Activated CD8-positive, alpha-beta T cell treated with anti-CD3 and anti-CD28 coated beads for 36 hours (primary cell): ENCODE results near the gene CAMK1D. TPM values are rescaled to one million over a fixed set of nuclear protein-coding genes. Genes with fewer than 3 reads are reported as not detected.
"Not testable (repeated sequence)": the region's sequence is repeated elsewhere in the genome, so short reads cannot be mapped to it uniquely, and the experiment has no call there.

Experiments used
- ATAC-seq: fragments of 200-7000 bp; cut with Tn5 transposase; one replicate; pipeline ENCODE4 v1.10.0; 2021; ENCODE audit warnings: mild to moderate bottlenecking, moderate library complexity
- CTCF ChIA-PET: fragments of 350-600 bp; sonication (Branson Sonifier 250); formaldehyde crosslinking; loops from one replicate; lab custom pipeline; 2021; ENCODE audit warnings: antibody characterized with exemption; lab: Charles Lee
- POLR2A ChIA-PET: fragments of 350-600 bp; sonication (Branson Sonifier 250); formaldehyde crosslinking; loops from one replicate; lab custom pipeline; 2021; ENCODE audit warnings: antibody characterized with exemption; lab: Charles Lee
- DNase-seq: peaks from one replicate; pipeline ENCODE4 v3.0.0-alpha.2; 2020
- H3K27ac Mint-ChIP-seq: one replicate; pipeline ENCODE4 v1.8.0; 2021; ENCODE audit warnings: mild to moderate bottlenecking, mixed read lengths
- H3K27me3 Mint-ChIP-seq: one replicate; pipeline ENCODE4 v1.8.0; 2021; ENCODE audit warnings: mixed read lengths
- H3K36me3 Mint-ChIP-seq: one replicate; pipeline ENCODE4 v1.8.0; 2021; ENCODE audit warnings: low read depth, mixed read lengths
- H3K4me1 Mint-ChIP-seq: one replicate; pipeline ENCODE4 v1.8.0; 2021; ENCODE audit warnings: low read depth, mixed read lengths
- H3K4me3 Mint-ChIP-seq: one replicate; pipeline ENCODE4 v1.8.0; 2021; ENCODE audit warnings: mild to moderate bottlenecking, moderate library complexity, mixed read lengths
- H3K9me3 Mint-ChIP-seq: one replicate; pipeline ENCODE4 v1.8.0; 2021; ENCODE audit warnings: mixed read lengths
- CTCF ChIP-seq: fragments of 200-600 bp; IDR thresholded peaks from one replicate; pipeline ENCODE4 v1.8.0; 2022; ENCODE audit warnings: antibody characterized with exemption, mild to moderate bottlenecking
- intact Hi-C: fragments of 100-400 bp; cut with micrococcal nuclease; formaldehyde crosslinking; loops from one replicate; pipeline ENCODE4 v1.10.0; 2022
- total RNA-seq, 2 experiments: library from RNA; stranded (reverse); gene quantifications; one replicate each; pipeline ENCODE4 v1.2.3, GENCODE V29; 2021

Gene CAMK1D
- total RNA-seq, 2 experiments from 2014 or later = 13.8 TPM

- ChIA-PET CTCF (no interaction called here), POLR2A (no interaction called here)
- Mint-ChIP-seq H3K4me1 (no peaks in the 10 kb centered on the region), H3K9me3 (no peaks in the 10 kb centered on the region), H3K4me3 (no peak overlapping the region), H3K27ac (no peak overlapping the region), H3K27me3 (no peaks in the 10 kb centered on the region), H3K36me3 (no peaks in the 10 kb centered on the region)
- TF ChIP-seq CTCF = no peak
- DNase-seq = no peak
- intact Hi-C loops = no loop called here
- no peak for ATAC-seq
These were observed 24.8 kb upstream of the CAMK1D start for GRCh38 chr10:12324530-12324929.

GRCh38 chr10:12327074-12327473 is 22.3 kb upstream of the CAMK1D start:
- Mint-ChIP-seq H3K4me1 (no peaks in the 10 kb centered on the region), H3K27me3 (no peaks in the 10 kb centered on the region), H3K36me3 (no peaks in the 10 kb centered on the region), H3K27ac (no peak overlapping the region), H3K9me3 (no peaks in the 10 kb centered on the region), H3K4me3 (no peak overlapping the region)
- ChIA-PET CTCF (interaction anchor here (1.0 kb wide), 1 partner anchor 21 kb away, joined by 3 read pairs; no protein-coding TSS in a partner anchor), POLR2A (no interaction called here)
- ATAC-seq (no peak), DNase-seq (no peak)
- TF ChIP-seq CTCF = no peak
- intact Hi-C loops = no loop called here

- CTCF ChIA-PET = no interaction called here
- Mint-ChIP-seq H3K27ac (no peak overlapping the region), H3K36me3 (no peaks in the 10 kb centered on the region), H3K27me3 (no peaks in the 10 kb centered on the region), H3K4me1 (no peaks in the 10 kb centered on the region), H3K4me3 (no peak overlapping the region), H3K9me3 (no peaks in the 10 kb centered on the region)
- DNase-seq (no peak), ATAC-seq (no peak)
- POLR2A ChIA-PET = no interaction called here
- intact Hi-C loops = no loop called here
- no peak for TF ChIP-seq CTCF
These were observed 21.9 kb upstream of the CAMK1D start for GRCh38 chr10:12327476-12327875.

- DNase-seq, H3K4me1 Mint-ChIP-seq, H3K27me3 Mint-ChIP-seq, ATAC-seq, H3K27ac Mint-ChIP-seq, CTCF ChIA-PET, intact Hi-C loops, H3K9me3 Mint-ChIP-seq, POLR2A ChIA-PET, H3K4me3 Mint-ChIP-seq, H3K36me3 Mint-ChIP-seq: not testable (repeated sequence)
These were observed 21.0 kb upstream of the CAMK1D start for GRCh38 chr10:12328312-12328711.

- ATAC-seq (no peak), DNase-seq (no peak)
- ChIA-PET CTCF (interaction anchor here (1.2 kb wide), 1 partner anchor 449 kb away, joined by 3 read pairs; no protein-coding TSS in a partner anchor), POLR2A (no interaction called here)
- H3K9me3 Mint-ChIP-seq = no peaks in the 10 kb centered on the region
- H3K36me3 Mint-ChIP-seq = no peaks in the 10 kb centered on the region
- no peaks in the 10 kb centered on the region for H3K27me3 Mint-ChIP-seq
- peaks cover 12% of the 10 kb centered on the region for H3K4me1 Mint-ChIP-seq
- H3K4me3 Mint-ChIP-seq = no peak overlapping the region
- TF ChIP-seq CTCF = no peak
- intact Hi-C loops = no loop called here
- H3K27ac Mint-ChIP-seq = no peak overlapping the region
These were observed 16.6 kb upstream of the CAMK1D start for GRCh38 chr10:12332572-12333379.
